Suprapubic skin (tissue), 3 donors: Measurements from ENCODE around the gene DIPK1A.

Source experiments
- POLR2AphosphoS5 ChIP-seq, 3 donors: sonication (generic); formaldehyde crosslinking; IDR thresholded peaks; one replicate each; pipeline ENCODE4 v1.6.1; 2017; ENCODE audit warnings: antibody characterized with exemption in 3 of 3
- TF ChIP-seq, protein P1 (sequence below), 2 donors: fragments of 200-600 bp in 1 of 2; fragments of 450-650 bp in 1 of 2; sonication (generic) in 1 of 2; IDR thresholded peaks; one replicate each; pipeline ENCODE4 v1.5.1; 2016 to 2019; ENCODE audit warnings: antibody characterized with exemption in 2 of 2, mild to moderate bottlenecking in 1 of 2, moderate library complexity in 1 of 2

DNA sequence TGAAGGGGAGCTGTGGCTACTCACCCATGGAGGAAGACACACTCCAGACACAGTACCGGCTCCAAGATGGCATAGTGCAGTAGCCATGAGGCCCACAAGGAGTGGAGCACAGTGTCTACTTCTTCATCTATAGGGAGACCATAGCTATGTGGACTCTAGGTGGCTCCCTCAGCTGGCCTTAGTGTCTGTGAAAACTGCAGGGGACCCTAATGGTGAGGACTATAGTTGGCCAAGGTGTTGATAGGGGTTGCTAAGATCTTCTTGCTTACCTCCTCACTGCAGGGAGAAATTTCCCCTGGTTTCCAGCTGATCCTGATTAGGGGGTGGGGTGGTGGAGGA is 58.9 kb downstream of the DIPK1A start:
- TF ChIP-seq, protein P1, sequence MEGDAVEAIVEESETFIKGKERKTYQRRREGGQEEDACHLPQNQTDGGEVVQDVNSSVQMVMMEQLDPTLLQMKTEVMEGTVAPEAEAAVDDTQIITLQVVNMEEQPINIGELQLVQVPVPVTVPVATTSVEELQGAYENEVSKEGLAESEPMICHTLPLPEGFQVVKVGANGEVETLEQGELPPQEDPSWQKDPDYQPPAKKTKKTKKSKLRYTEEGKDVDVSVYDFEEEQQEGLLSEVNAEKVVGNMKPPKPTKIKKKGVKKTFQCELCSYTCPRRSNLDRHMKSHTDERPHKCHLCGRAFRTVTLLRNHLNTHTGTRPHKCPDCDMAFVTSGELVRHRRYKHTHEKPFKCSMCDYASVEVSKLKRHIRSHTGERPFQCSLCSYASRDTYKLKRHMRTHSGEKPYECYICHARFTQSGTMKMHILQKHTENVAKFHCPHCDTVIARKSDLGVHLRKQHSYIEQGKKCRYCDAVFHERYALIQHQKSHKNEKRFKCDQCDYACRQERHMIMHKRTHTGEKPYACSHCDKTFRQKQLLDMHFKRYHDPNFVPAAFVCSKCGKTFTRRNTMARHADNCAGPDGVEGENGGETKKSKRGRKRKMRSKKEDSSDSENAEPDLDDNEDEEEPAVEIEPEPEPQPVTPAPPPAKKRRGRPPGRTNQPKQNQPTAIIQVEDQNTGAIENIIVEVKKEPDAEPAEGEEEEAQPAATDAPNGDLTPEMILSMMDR (IDR thresholded peaks at IDR 0.05), result no peak
- no peak for TF ChIP-seq POLR2AphosphoS5 (IDR thresholded peaks at IDR 0.05)
